OCI-LY1 (cell line): ENCODE measurements around the gene YTHDC1.

Experiments
- CTCF ChIP-seq: fragments of 200-600 bp; sonication (generic), shearing (Covaris generic); IDR thresholded peaks from 2 replicates; pipeline ENCODE4 v1.5.1; 2017; ENCODE audit warnings: mild to moderate bottlenecking, antibody characterized with exemption, low read length, moderate library complexity, mixed read lengths
- EZH2 ChIP-seq: fragments of 200-600 bp; sonication (generic), shearing (Covaris generic); IDR thresholded peaks from 2 replicates; pipeline ENCODE4 v1.8.0; 2017; ENCODE audit warnings: borderline replicate concordance, mixed run types, mild to moderate bottlenecking, antibody characterized with exemption, low read length, moderate library complexity, mixed read lengths

- TF ChIP-seq CTCF (no peak), EZH2 (no peak)
Measured at GRCh38 chr4:68336530-68336929, 13.4 kb downstream of the YTHDC1 start.
